ENCODE measurements around the gene HCN4. TPM values are rescaled to one million over a fixed set of nuclear protein-coding genes. Genes with fewer than 3 reads are reported as not detected.

The HCN4 gene
- polyA plus RNA-seq, 3 donors: under 0.01 to 0.05 (median 0.04) TPM

- no peak overlapping the region for H3K27ac ChIP-seq (ENCODE audit: low read depth, low read length)
- 58 to 72% (median 69%) methylated on average over 9 of the region's 9 CpGs for WGBS, 3 donors
Measured at GRCh38 chr15:73383310-73384189, 14.8 kb upstream of the HCN4 start.

GRCh38 chr15:73382115-73382514 is 13.4 kb upstream of the HCN4 start:
- WGBS, 3 donors: 83 to 93% (median 91%) methylated on average over 7 of the region's 7 CpGs
- no peak overlapping the region for H3K27ac ChIP-seq (ENCODE audit: low read depth, low read length)

GRCh38 chr15:73380661-73381060 is 11.9 kb upstream of the HCN4 start:
- WGBS, 3 donors: 65 to 80% (median 66%) methylated on average over 2 of the region's 2 CpGs
- no peak overlapping the region for H3K27ac ChIP-seq (ENCODE audit: low read depth, low read length)

- WGBS, 3 donors: 60 to 69% (median 64%) methylated on average over 12 of the region's 12 CpGs
Measured at GRCh38 chr15:73378089-73378488, 9.3 kb upstream of the HCN4 start.

GRCh38 chr15:73375755-73376305 is 7.1 kb upstream of the HCN4 start:
- no peak overlapping the region for H3K27ac ChIP-seq (ENCODE audit: low read depth, low read length)
- 76 to 83% (median 77%) methylated on average over 6 of the region's 6 CpGs for WGBS, 3 donors

More at GRCh38 chr15:73378089-73378488, 9.3 kb upstream of the HCN4 start:
- no peak overlapping the region for H3K27ac ChIP-seq (ENCODE audit: low read depth, low read length)

- 54 to 58% (median 56%) methylated on average over 5 of the region's 5 CpGs for WGBS, 3 donors
- H3K27ac ChIP-seq (ENCODE audit: low read depth, low read length): no peak overlapping the region
Measured at GRCh38 chr15:73375012-73375411, 6.3 kb upstream of the HCN4 start.

GRCh38 chr15:73374604-73375003 is 5.8 kb upstream of the HCN4 start:
- H3K27ac ChIP-seq (ENCODE audit: low read depth, low read length): no peak overlapping the region
- WGBS, 3 donors: 29 to 38% (median 37%) methylated on average over 6 of the region's 6 CpGs

- H3K27ac ChIP-seq (ENCODE audit: low read depth, low read length): no peak overlapping the region
- 73 to 83% (median 80%) methylated on average over 1 of the region's 1 CpG for WGBS, 3 donors
Measured at GRCh38 chr15:73373221-73373620, 4.5 kb upstream of the HCN4 start.

- 41 to 52% (median 43%) methylated on average over 2 of the region's 2 CpGs for WGBS, 3 donors
Measured at GRCh38 chr15:73371812-73372211, 3.1 kb upstream of the HCN4 start.

GRCh38 chr15:73370151-73370550 is 1.4 kb upstream of the HCN4 start:
- WGBS, 3 donors: 47 to 64% (median 62%) methylated on average over 3 of the region's 3 CpGs
- no peak overlapping the region for H3K27ac ChIP-seq (ENCODE audit: low read depth, low read length)

More at GRCh38 chr15:73371812-73372211, 3.1 kb upstream of the HCN4 start:
- no peak overlapping the region for H3K27ac ChIP-seq (ENCODE audit: low read depth, low read length)

GRCh38 chr15:73369154-73369694 is 466 bp upstream of the HCN4 start:
- H3K27ac ChIP-seq (ENCODE audit: low read depth, low read length): no peak overlapping the region
- 2 to 4% (median 2%) methylated on average over 39 to 44 of the region's 44 CpGs for WGBS, 3 donors

GRCh38 chr15:73367624-73368300 is 996 bp downstream of the HCN4 start:
- WGBS, 3 donors: 1 to 2% (median 1%) methylated on average over 65 to 90 of the region's 90 CpGs
- H3K27ac ChIP-seq (ENCODE audit: low read depth, low read length): no peak overlapping the region

- no peak overlapping the region for H3K27ac ChIP-seq (ENCODE audit: low read depth, low read length)
- 18 to 20% (median 18%) methylated on average over 28 of the region's 28 CpGs for WGBS, 3 donors
Measured at GRCh38 chr15:73366766-73367623, 1.8 kb downstream of the HCN4 start.

- 66 to 74% (median 73%) methylated on average over 3 of the region's 3 CpGs for WGBS, 3 donors
- H3K27ac ChIP-seq (ENCODE audit: low read depth, low read length): no peak overlapping the region
Measured at GRCh38 chr15:73364070-73364469, 4.7 kb downstream of the HCN4 start.

GRCh38 chr15:73362900-73363299 is 5.9 kb downstream of the HCN4 start:
- WGBS, 3 donors: 57 to 82% (median 79%) methylated on average over 5 of the region's 5 CpGs
- H3K27ac ChIP-seq (ENCODE audit: low read depth, low read length): no peak overlapping the region

GRCh38 chr15:73361337-73361736 is 7.4 kb downstream of the HCN4 start:
- 46 to 63% (median 58%) methylated on average over 7 of the region's 7 CpGs for WGBS, 3 donors

GRCh38 chr15:73359651-73360050 is 9.1 kb downstream of the HCN4 start:
- H3K27ac ChIP-seq (ENCODE audit: low read depth, low read length): no peak overlapping the region
- 80 to 85% (median 81%) methylated on average over 5 of the region's 5 CpGs for WGBS, 3 donors

More at GRCh38 chr15:73361337-73361736, 7.4 kb downstream of the HCN4 start:
- H3K27ac ChIP-seq (ENCODE audit: low read depth, low read length): no peak overlapping the region

All from adipose tissue (tissue), 3 donors.